Measurements from ENCODE around the gene ACTRT2. TPM values are rescaled to one million over a fixed set of nuclear protein-coding genes. Genes with fewer than 3 reads are reported as not detected.

ACTRT2 gene
- total RNA-seq, 1 experiment from 2014 or later: not detected

DNA sequence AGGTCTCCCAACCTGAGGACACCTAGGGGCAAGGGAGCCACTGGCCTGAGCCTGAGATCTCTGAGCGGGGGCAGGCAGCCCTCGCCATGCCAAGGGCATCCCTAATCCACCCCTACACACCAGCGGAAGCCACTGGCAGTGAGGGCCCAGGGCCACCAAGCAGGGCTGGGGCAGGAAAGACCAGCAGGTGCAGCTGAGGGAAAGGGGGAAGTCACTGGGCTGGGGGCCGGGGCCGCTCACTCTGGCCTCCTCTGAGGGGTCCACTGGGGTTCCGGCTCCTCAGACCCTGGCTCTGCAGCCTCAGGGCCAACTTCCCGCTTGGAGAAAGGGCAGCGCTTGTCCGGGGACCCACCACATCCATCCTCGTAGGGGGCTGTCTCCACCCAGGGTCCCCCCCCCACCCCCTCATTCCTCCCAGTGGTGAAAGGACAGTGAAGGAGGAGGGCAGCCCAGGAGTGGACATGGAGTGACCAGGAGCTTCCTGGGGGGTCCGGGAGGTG lies 42.5 kb upstream of the ACTRT2 start:
- H3K27me3 Mint-ChIP-seq (ENCODE audit: insufficient read depth, unreplicated experiment): peaks cover 5% of the 10 kb centered on the region
- intact Hi-C loops (cut with micrococcal nuclease; ENCODE audit: unreplicated experiment): no loop called here
- Histone ChIP-seq H3K9me3 (no peaks in the 10 kb centered on the region), H3K27me3 (replicated peaks; ENCODE audit: control insufficient read depth, insufficient read depth, low read length) (no peaks in the 10 kb centered on the region), H3K36me3 (ENCODE audit: control insufficient read depth, insufficient read depth, low read length) (no peaks in the 10 kb centered on the region), H3K4me3 (ENCODE audit: low read depth, low read length) (no peak overlapping the region), H3K4me1 (no peaks in the 10 kb centered on the region)
- ChIA-PET POLR2A (interaction anchor here (0.5 kb wide), 1 partner anchor 79 kb away, joined by 4 read pairs; no protein-coding TSS in a partner anchor), CTCF (no interaction called here)
- no peak for DNase-seq
- no peak overlapping the region for H3K27ac Mint-ChIP-seq (ENCODE audit: unreplicated experiment)
- BruUV-seq (replicated peaks): no TSS peak
- no peak overlapping the region for H3K4me3 Mint-ChIP-seq (ENCODE audit: unreplicated experiment)
- H3K9me3 Mint-ChIP-seq (ENCODE audit: unreplicated experiment): no peaks in the 10 kb centered on the region
- TF ChIP-seq, protein P1, sequence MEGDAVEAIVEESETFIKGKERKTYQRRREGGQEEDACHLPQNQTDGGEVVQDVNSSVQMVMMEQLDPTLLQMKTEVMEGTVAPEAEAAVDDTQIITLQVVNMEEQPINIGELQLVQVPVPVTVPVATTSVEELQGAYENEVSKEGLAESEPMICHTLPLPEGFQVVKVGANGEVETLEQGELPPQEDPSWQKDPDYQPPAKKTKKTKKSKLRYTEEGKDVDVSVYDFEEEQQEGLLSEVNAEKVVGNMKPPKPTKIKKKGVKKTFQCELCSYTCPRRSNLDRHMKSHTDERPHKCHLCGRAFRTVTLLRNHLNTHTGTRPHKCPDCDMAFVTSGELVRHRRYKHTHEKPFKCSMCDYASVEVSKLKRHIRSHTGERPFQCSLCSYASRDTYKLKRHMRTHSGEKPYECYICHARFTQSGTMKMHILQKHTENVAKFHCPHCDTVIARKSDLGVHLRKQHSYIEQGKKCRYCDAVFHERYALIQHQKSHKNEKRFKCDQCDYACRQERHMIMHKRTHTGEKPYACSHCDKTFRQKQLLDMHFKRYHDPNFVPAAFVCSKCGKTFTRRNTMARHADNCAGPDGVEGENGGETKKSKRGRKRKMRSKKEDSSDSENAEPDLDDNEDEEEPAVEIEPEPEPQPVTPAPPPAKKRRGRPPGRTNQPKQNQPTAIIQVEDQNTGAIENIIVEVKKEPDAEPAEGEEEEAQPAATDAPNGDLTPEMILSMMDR (IDR thresholded peaks at IDR 0.05; ENCODE audit: insufficient read depth in 1 of 2, low read depth in 1 of 2, low read length in 1 of 2, severe bottlenecking in 1 of 2, unreplicated experiment in 1 of 2): no peak
- no peaks in the 10 kb centered on the region for H3K4me1 Mint-ChIP-seq (ENCODE audit: low read depth, unreplicated experiment)
- H3K36me3 Mint-ChIP-seq (ENCODE audit: insufficient read depth, unreplicated experiment): no peaks in the 10 kb centered on the region

DNA sequence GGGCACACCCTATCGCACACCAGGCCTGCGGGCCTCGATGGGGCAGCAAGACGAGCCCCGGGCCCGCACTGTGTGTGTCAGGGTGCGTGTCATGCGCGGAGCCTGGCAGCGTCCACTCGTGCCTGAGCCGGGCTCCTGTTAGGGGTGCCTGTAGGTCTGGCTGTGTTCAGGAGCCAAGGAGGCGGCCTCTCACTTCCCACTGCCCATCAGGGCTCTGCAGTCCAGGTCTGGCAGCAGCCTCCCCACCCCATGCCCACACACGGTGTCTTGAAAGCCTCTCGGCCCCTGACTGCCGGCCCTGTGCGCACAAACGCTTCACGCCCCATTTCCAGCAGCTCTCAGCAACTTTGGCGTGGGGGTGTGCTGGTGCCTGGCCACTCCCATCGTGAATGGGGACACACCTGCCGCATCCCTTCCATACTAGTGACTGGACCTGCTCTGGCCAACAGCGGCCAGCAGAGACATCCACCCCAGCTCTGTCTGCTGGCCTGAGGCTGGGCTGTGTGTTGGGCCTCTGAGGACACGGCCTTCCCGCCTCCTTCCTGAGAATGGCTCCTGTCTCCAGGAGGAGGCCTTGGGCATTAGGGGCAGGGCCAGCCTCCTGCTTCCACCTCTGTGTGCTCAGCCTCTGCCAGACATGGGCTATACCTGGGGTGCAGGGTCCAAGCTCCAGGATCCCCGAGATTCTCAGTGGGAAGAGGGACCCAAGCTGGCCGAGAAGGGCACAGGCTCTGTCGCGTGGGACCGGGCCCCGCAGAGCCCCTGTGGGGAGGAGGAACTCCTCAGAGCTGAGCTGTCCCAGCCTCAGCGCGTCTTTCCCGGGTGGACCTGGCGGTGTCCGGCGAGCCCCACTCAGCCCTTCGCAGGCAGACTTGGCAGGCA lies 41.8 kb upstream of the ACTRT2 start:
- Mint-ChIP-seq H3K4me1 (ENCODE audit: low read depth, unreplicated experiment) (no peaks in the 10 kb centered on the region), H3K27ac (ENCODE audit: unreplicated experiment) (no peak overlapping the region), H3K27me3 (ENCODE audit: insufficient read depth, unreplicated experiment) (peaks cover 5% of the 10 kb centered on the region), H3K9me3 (ENCODE audit: unreplicated experiment) (no peaks in the 10 kb centered on the region), H3K4me3 (ENCODE audit: unreplicated experiment) (no peak overlapping the region), H3K36me3 (ENCODE audit: insufficient read depth, unreplicated experiment) (no peaks in the 10 kb centered on the region)
- Histone ChIP-seq H3K27me3 (replicated peaks; ENCODE audit: control insufficient read depth, insufficient read depth, low read length) (no peaks in the 10 kb centered on the region), H3K36me3 (ENCODE audit: control insufficient read depth, insufficient read depth, low read length) (no peaks in the 10 kb centered on the region), H3K4me1 (no peaks in the 10 kb centered on the region), H3K4me3 (ENCODE audit: low read depth, low read length) (no peak overlapping the region), H3K9me3 (no peaks in the 10 kb centered on the region)
- no peak for DNase-seq
- intact Hi-C loops (cut with micrococcal nuclease; ENCODE audit: unreplicated experiment): no loop called here
- CTCF ChIA-PET: no interaction called here
- BruUV-seq (replicated peaks): no TSS peak
- POLR2A ChIA-PET: interaction anchor here (0.5 kb wide), 1 partner anchor 78 kb away, joined by 4 read pairs; no protein-coding TSS in a partner anchor
- TF ChIP-seq, protein P1 (IDR thresholded peaks at IDR 0.05; ENCODE audit: insufficient read depth in 1 of 2, low read depth in 1 of 2, low read length in 1 of 2, severe bottlenecking in 1 of 2, unreplicated experiment in 1 of 2): no peak

DNA sequence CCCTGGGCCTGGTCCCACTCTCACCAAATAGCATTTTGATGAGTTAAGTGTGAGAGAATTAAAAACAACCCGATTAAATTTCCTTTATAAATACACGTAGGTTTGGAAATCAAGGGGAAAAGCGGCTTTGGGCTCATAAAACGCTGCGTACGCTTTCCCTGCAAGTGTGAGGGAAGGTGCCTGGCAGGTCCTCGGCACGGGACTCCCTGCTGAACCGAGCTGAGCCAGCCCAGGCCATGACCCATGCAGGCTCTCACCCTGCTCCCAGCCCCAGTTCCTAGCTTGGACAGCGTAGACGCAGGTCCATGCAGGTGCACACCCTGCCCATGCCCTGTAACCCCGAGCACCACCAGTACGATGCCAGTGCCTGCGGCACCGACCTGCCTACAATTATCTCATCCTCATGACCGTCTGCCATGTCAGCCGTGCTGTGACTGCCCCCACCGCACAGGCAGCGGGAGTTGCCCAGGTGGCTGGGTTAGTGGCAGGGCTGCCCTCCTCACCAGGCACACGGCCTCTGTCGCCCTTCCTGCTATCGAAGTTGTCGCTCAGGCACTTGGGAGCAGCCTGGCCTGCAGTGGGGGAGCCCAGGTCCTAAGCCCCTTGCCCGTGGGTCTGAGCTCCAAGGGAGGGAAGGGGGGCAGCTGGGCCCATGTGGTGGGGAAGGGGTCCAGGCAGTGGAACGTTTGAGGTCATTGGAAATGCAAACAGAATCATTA lies 41.0 kb upstream of the ACTRT2 start:
- no TSS peak for BruUV-seq (replicated peaks)
- CTCF ChIA-PET: no interaction called here
- Histone ChIP-seq H3K4me3 (ENCODE audit: low read depth, low read length) (no peak overlapping the region), H3K27me3 (replicated peaks; ENCODE audit: control insufficient read depth, insufficient read depth, low read length) (no peaks in the 10 kb centered on the region), H3K9me3 (no peaks in the 10 kb centered on the region), H3K4me1 (no peaks in the 10 kb centered on the region), H3K36me3 (ENCODE audit: control insufficient read depth, insufficient read depth, low read length) (no peaks in the 10 kb centered on the region)
- H3K9me3 Mint-ChIP-seq (ENCODE audit: unreplicated experiment): no peaks in the 10 kb centered on the region
- DNase-seq: no peak
- intact Hi-C loops (cut with micrococcal nuclease; ENCODE audit: unreplicated experiment): no loop called here
- no peak overlapping the region for H3K4me3 Mint-ChIP-seq (ENCODE audit: unreplicated experiment)
- H3K27me3 Mint-ChIP-seq (ENCODE audit: insufficient read depth, unreplicated experiment): peaks cover 5% of the 10 kb centered on the region
- no peaks in the 10 kb centered on the region for H3K36me3 Mint-ChIP-seq (ENCODE audit: insufficient read depth, unreplicated experiment)
- TF ChIP-seq, protein P1 (IDR thresholded peaks at IDR 0.05; ENCODE audit: insufficient read depth in 1 of 2, low read depth in 1 of 2, low read length in 1 of 2, severe bottlenecking in 1 of 2, unreplicated experiment in 1 of 2): no peak
- POLR2A ChIA-PET: no interaction called here
- no peak overlapping the region for H3K27ac Mint-ChIP-seq (ENCODE audit: unreplicated experiment)
- H3K4me1 Mint-ChIP-seq (ENCODE audit: low read depth, unreplicated experiment): no peaks in the 10 kb centered on the region
